ENCODE data around the gene FGFBP1. TPM values are rescaled to one million over a fixed set of nuclear protein-coding genes. Genes with fewer than 3 reads are reported as not detected.

Gene FGFBP1
- total and polyA plus RNA-seq, 2 donors (not counting 3 experiments of a cell fraction or from before 2014, with no cell fraction given), result not detected

- Histone ChIP-seq H3K9me1 (replicated peaks; ENCODE audit: control insufficient read depth, extremely low read depth, insufficient read depth, low read length) (no peaks in the 10 kb centered on the region), H3K4me1 (ENCODE audit: control insufficient read depth, extremely low read depth, insufficient read depth, low read length) (no peaks in the 10 kb centered on the region), H3K27ac (ENCODE audit: insufficient read depth, low read depth, low read length) (no peak overlapping the region), H2AFZ (ENCODE audit: low read depth, low read length) (no peak overlapping the region), H3K9ac (replicated peaks; ENCODE audit: extremely low read depth, insufficient read depth, low read length) (no peak overlapping the region), H3K36me3 (ENCODE audit: control insufficient read depth in 2 of 2, extremely low read depth in 1 of 2, insufficient read depth in 2 of 2, low read length in 2 of 2) (no peaks in the 10 kb centered on the region), H3K9me3 (replicated peaks; ENCODE audit: control insufficient read depth, insufficient read depth, low read length) (no peaks in the 10 kb centered on the region), H3K79me2 (ENCODE audit: control insufficient read depth, insufficient read depth, low read length) (no peaks in the 10 kb centered on the region), H3K27me3 (ENCODE audit: control insufficient read depth in 2 of 2, insufficient read depth in 2 of 2, low read length in 2 of 2) (no peaks in the 10 kb centered on the region), H3K4me3 (replicated peaks in 1 of 3; ENCODE audit: insufficient read depth in 1 of 3, low read depth in 1 of 3, low read length in 3 of 3) (no peak overlapping the region), H4K20me1 (replicated peaks; ENCODE audit: control insufficient read depth, extremely low read depth, insufficient read depth, low read length) (no peaks in the 10 kb centered on the region), H3K4me2 (ENCODE audit: insufficient read depth, low read length) (no peak overlapping the region)
- dilution Hi-C loops (cut with MboI; ENCODE audit: extremely low pct_ligation_motif_present, low sequenced_read_pairs), result no loop called here
- ChIA-PET POLR2A (no interaction called here), CTCF (interaction anchor here (2.0 kb wide), 1 partner anchor 100 kb away, joined by 5 read pairs; no protein-coding TSS in a partner anchor)
- intact Hi-C loops (cut with micrococcal nuclease), result no loop called here
- DNase-seq (ENCODE audit: low read depth, low spot score), result no peak
- no peak for FAIRE-seq
- BruUV-seq (replicated peaks), result no TSS peak
- TF ChIP-seq POLR2A (IDR thresholded peaks at IDR 0.05; ENCODE audit: low read depth, low read length) (no peak), JUN (IDR thresholded peaks at IDR 0.05; ENCODE audit: borderline replicate concordance, insufficient read depth, insufficient read length, low read depth) (no peak), MAX (IDR thresholded peaks at IDR 0.05; ENCODE audit: insufficient read depth, insufficient read length) (no peak), FOS (IDR thresholded peaks at IDR 0.05; ENCODE audit: borderline replicate concordance, insufficient read depth, low read length) (no peak), MYC (IDR thresholded peaks at IDR 0.05; ENCODE audit: low read depth, low read length) (no peak)
Measured at GRCh38 chr4:15982842-15983524, 44.4 kb upstream of the FGFBP1 start.
